ENCODE data around the gene DOCK8.

DNA sequence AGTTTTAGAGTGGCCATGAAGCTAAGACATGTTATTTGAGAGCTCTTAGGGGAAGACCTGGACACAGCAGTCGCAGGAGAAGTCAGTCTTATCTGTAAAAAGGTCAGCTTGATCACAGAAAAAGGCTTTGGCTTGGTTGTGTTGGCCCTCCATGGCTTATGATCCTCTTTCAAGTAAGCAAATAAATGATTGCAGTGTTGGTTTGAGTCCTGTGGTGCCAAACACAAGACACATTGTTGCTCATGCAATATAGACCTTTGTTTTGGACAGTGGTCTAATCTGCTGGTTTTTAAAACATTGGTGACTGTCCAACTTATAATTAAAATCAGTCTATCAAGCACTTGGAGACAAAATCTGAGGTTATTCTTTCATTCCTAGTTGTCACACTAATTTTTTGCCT is 54.0 kb downstream of the DOCK8 start:
- TF ChIP-seq, protein P1, sequence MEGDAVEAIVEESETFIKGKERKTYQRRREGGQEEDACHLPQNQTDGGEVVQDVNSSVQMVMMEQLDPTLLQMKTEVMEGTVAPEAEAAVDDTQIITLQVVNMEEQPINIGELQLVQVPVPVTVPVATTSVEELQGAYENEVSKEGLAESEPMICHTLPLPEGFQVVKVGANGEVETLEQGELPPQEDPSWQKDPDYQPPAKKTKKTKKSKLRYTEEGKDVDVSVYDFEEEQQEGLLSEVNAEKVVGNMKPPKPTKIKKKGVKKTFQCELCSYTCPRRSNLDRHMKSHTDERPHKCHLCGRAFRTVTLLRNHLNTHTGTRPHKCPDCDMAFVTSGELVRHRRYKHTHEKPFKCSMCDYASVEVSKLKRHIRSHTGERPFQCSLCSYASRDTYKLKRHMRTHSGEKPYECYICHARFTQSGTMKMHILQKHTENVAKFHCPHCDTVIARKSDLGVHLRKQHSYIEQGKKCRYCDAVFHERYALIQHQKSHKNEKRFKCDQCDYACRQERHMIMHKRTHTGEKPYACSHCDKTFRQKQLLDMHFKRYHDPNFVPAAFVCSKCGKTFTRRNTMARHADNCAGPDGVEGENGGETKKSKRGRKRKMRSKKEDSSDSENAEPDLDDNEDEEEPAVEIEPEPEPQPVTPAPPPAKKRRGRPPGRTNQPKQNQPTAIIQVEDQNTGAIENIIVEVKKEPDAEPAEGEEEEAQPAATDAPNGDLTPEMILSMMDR (IDR thresholded peaks at IDR 0.05): no peak
- TF ChIP-seq EZH2 (IDR thresholded peaks at IDR 0.05): no peak

Measured in neural progenitor cell (in vitro differentiated cells).